ENCODE results near the gene LBHD1. TPM values are rescaled to one million over a fixed set of nuclear protein-coding genes. Genes with fewer than 3 reads are reported as not detected.
"Not testable (repeated sequence)": the region's sequence is repeated elsewhere in the genome, so short reads cannot be mapped to it uniquely, and the experiment has no call there.

Gene LBHD1
- total and polyA plus RNA-seq, 3 donors from 2014 or later = 8.2 to 11.6 (median 11.1) TPM

- H3K9me3 ChIP-seq = no peaks in the 10 kb centered on the region
- H3K27ac ChIP-seq = peak overlapping the region; percentile 74 to 87
- peak overlapping the region; percentile 74 to 94 for H3K4me3 ChIP-seq
- H3K36me3 ChIP-seq (ENCODE audit: low read depth, missing control alignments) = no peaks in the 10 kb centered on the region
- no peaks in the 10 kb centered on the region for H3K27me3 ChIP-seq
- peaks cover 20% of the 10 kb centered on the region for H3K4me1 ChIP-seq
- TF ChIP-seq POLR2A (IDR thresholded peaks at IDR 0.05) (no peak), CTCF (IDR thresholded peaks at IDR 0.05) (no peak)
- DNase-seq = no peak
- WGBS, 2 donors = 0 to 4% methylated on average over 9 to 14 of the region's 16 CpGs
- intact Hi-C loops (cut with DNase I; ENCODE audit: low total_unique reads) = loop anchor here (10.0 kb wide), 1 partner anchor 284 kb away; no protein-coding TSS in a partner anchor
These were observed 6.3 kb upstream of the LBHD1 start for GRCh38 chr11:62678433-62678769.

GRCh38 chr11:62677714-62678113 lies 5.6 kb upstream of the LBHD1 start:
- H3K4me1 ChIP-seq = peaks cover 21% of the 10 kb centered on the region
- intact Hi-C loops (cut with DNase I; ENCODE audit: low total_unique reads) = loop anchor here (10.0 kb wide), 1 partner anchor 283 kb away; no protein-coding TSS in a partner anchor

GRCh38 chr11:62677156-62677555 lies 5.1 kb upstream of the LBHD1 start:
- intact Hi-C loops (cut with DNase I; ENCODE audit: low total_unique reads) = loop anchor here (10.0 kb wide), 1 partner anchor 282 kb away; no protein-coding TSS in a partner anchor
- H3K27ac ChIP-seq = no peak overlapping the region

More at GRCh38 chr11:62677714-62678113, 5.6 kb upstream of the LBHD1 start:
- H3K9me3 ChIP-seq = no peaks in the 10 kb centered on the region
- WGBS, 2 donors = 52 to 56% methylated on average over 15 of the region's 15 CpGs
- no peaks in the 10 kb centered on the region for H3K36me3 ChIP-seq (ENCODE audit: low read depth, missing control alignments)
- H3K27me3 ChIP-seq = no peaks in the 10 kb centered on the region
- no peak for TF ChIP-seq POLR2A (IDR thresholded peaks at IDR 0.05)
- no peak for TF ChIP-seq CTCF (IDR thresholded peaks at IDR 0.05)
- no peak for DNase-seq
- peak overlapping the region; percentile 74 to 94 for H3K4me3 ChIP-seq
- peak overlapping the region in 1 of 2 donors; percentile 74 for H3K27ac ChIP-seq

GRCh38 chr11:62676698-62677097 lies 4.6 kb upstream of the LBHD1 start:
- DNase-seq = no peak
- TF ChIP-seq CTCF (IDR thresholded peaks at IDR 0.05) = no peak
- no peak for TF ChIP-seq POLR2A (IDR thresholded peaks at IDR 0.05)
- no peak overlapping the region for H3K4me3 ChIP-seq
- H3K36me3 ChIP-seq (ENCODE audit: low read depth, missing control alignments) = no peaks in the 10 kb centered on the region
- no peak overlapping the region for H3K27ac ChIP-seq
- intact Hi-C loops (cut with DNase I; ENCODE audit: low total_unique reads) = loop anchor here (10.0 kb wide), 1 partner anchor 282 kb away; no protein-coding TSS in a partner anchor
- H3K27me3 ChIP-seq = no peaks in the 10 kb centered on the region
- WGBS, 2 donors = 49 to 61% methylated on average over 6 of the region's 6 CpGs
- H3K9me3 ChIP-seq = no peaks in the 10 kb centered on the region
- peaks cover 26% of the 10 kb centered on the region for H3K4me1 ChIP-seq

More at GRCh38 chr11:62677156-62677555, 5.1 kb upstream of the LBHD1 start:
- Histone ChIP-seq H3K27me3 (no peaks in the 10 kb centered on the region), H3K4me3 (no peak overlapping the region), H3K36me3 (ENCODE audit: low read depth, missing control alignments) (no peaks in the 10 kb centered on the region), H3K9me3 (no peaks in the 10 kb centered on the region), H3K4me1 (peaks cover 26% of the 10 kb centered on the region)
- DNase-seq = no peak
- TF ChIP-seq CTCF (IDR thresholded peaks at IDR 0.05) = no peak
- TF ChIP-seq POLR2A (IDR thresholded peaks at IDR 0.05) = no peak
- 59 to 62% methylated on average over 6 of the region's 6 CpGs for WGBS, 2 donors

- intact Hi-C loops (cut with DNase I; ENCODE audit: low total_unique reads) = loop anchor here (10.0 kb wide), 1 partner anchor 281 kb away; no protein-coding TSS in a partner anchor
- DNase-seq; H3K4me3 ChIP-seq; H3K36me3 ChIP-seq (ENCODE audit: low read depth, missing control alignments); H3K27me3 ChIP-seq; H3K27ac ChIP-seq; H3K9me3 ChIP-seq: not testable (repeated sequence)
- peaks cover 26% of the 10 kb centered on the region for H3K4me1 ChIP-seq
- WGBS, 2 donors = 86 to 95% methylated on average over 8 to 10 of the region's 10 CpGs
These were observed 3.3 kb upstream of the LBHD1 start for GRCh38 chr11:62675415-62675814.
